ENCODE results near the gene FBXW10B.
"Not testable (repeated sequence)": the region's sequence is repeated elsewhere in the genome, so short reads cannot be mapped to it uniquely, and the experiment has no call there.

FBXW10B gene

GRCh38 chr17:15619331-15620058 is at the start of gene FBXW10B:
FBXW10B (minus strand) TSS chr17:15619704; CDS start chr17:15619512, 192 bp downstream.
- H3K4me3 ChIP-seq (ENCODE audit: low read depth, low read length) = not testable (repeated sequence)

GRCh38 chr17:15663691-15664090 is 44.2 kb upstream of the FBXW10B start:
- H3K4me3 ChIP-seq (ENCODE audit: low read depth, low read length) = no peak overlapping the region
- TF ChIP-seq CTCF (IDR thresholded peaks at IDR 0.05; ENCODE audit: low read depth, low read length) = no peak

GRCh38 chr17:15663176-15663575 is 43.7 kb upstream of the FBXW10B start:
- no peak for TF ChIP-seq CTCF (IDR thresholded peaks at IDR 0.05; ENCODE audit: low read depth, low read length)
- H3K4me3 ChIP-seq (ENCODE audit: low read depth, low read length) = no peak overlapping the region

- H3K4me3 ChIP-seq (ENCODE audit: low read depth, low read length) = no peak overlapping the region
- TF ChIP-seq CTCF (IDR thresholded peaks at IDR 0.05; ENCODE audit: low read depth, low read length) = no peak
Measured at GRCh38 chr17:15662681-15663080, 43.2 kb upstream of the FBXW10B start.

GRCh38 chr17:15660077-15660476 is 40.6 kb upstream of the FBXW10B start:
- no peak for TF ChIP-seq CTCF (IDR thresholded peaks at IDR 0.05; ENCODE audit: low read depth, low read length)
- H3K4me3 ChIP-seq (ENCODE audit: low read depth, low read length) = no peak overlapping the region

- no peak overlapping the region for H3K4me3 ChIP-seq (ENCODE audit: low read depth, low read length)
- no peak for TF ChIP-seq CTCF (IDR thresholded peaks at IDR 0.05; ENCODE audit: low read depth, low read length)
Measured at GRCh38 chr17:15659663-15660062, 40.2 kb upstream of the FBXW10B start.

- no peak for TF ChIP-seq CTCF (IDR thresholded peaks at IDR 0.05; ENCODE audit: low read depth, low read length)
- no peak overlapping the region for H3K4me3 ChIP-seq (ENCODE audit: low read depth, low read length)
Measured at GRCh38 chr17:15659236-15659635, 39.7 kb upstream of the FBXW10B start.

GRCh38 chr17:15658296-15658695 is 38.8 kb upstream of the FBXW10B start:
- H3K4me3 ChIP-seq (ENCODE audit: low read depth, low read length) = no peak overlapping the region
- no peak for TF ChIP-seq CTCF (IDR thresholded peaks at IDR 0.05; ENCODE audit: low read depth, low read length)
